RWPE1 (cell line): ENCODE data around the gene CREB3.

Source experiments
- CTCF ChIA-PET: fragments of 350-600 bp; sonication (Branson Sonifier 250); formaldehyde crosslinking; extraction: SDS; loops from one replicate; lab custom pipeline; 2021; lab: Yijun Ruan, JAX
- POLR2A ChIA-PET: fragments of 400-600 bp; formaldehyde crosslinking; extraction: SDS; loops from one replicate; lab custom pipeline; 2020; ENCODE audit warnings: antibody characterized with exemption; ENCODE audit not compliant: low non-redundant PET; lab: Yijun Ruan, JAX
- DNase-seq: peaks from one replicate; pipeline ENCODE4 v3.0.0; 2012; ENCODE audit warnings: low spot score
- H3K27ac ChIP-seq: fragments of 450-650 bp; 2 replicates; pipeline ENCODE4 v1.5.1; 2017
- CTCF ChIP-seq: fragments of 450-650 bp; conservative IDR thresholded peaks from 2 replicates; pipeline ENCODE4 v1.5.1; 2017; ENCODE audit warnings: low read depth, mild to moderate bottlenecking

Gene CREB3

GRCh38 chr9:35698231-35698630 lies 34.2 kb upstream of the CREB3 start:
- POLR2A ChIA-PET: no interaction called here
- peak overlapping the region; percentile 45 for H3K27ac ChIP-seq
- no peak for DNase-seq
- CTCF ChIA-PET: interaction anchor here (0.6 to 2.4 kb wide), 5 partner anchors 30 to 1064 kb away, joined by 3 to 10 read pairs (median 4); partner anchors contain the start of genes CCDC107 and RMRP
- no peak for TF ChIP-seq CTCF

- POLR2A ChIA-PET: no interaction called here
- CTCF ChIA-PET: no interaction called here
- no peak for DNase-seq
- peak overlapping the region; percentile 11; the same call in 1 of the 2 replicates for H3K27ac ChIP-seq
- TF ChIP-seq CTCF: no peak
These were observed 32.4 kb upstream of the CREB3 start for GRCh38 chr9:35700031-35700430.

GRCh38 chr9:35700942-35701341 lies 31.5 kb upstream of the CREB3 start:
- CTCF ChIA-PET: interaction anchor here (0.6 kb wide), 1 partner anchor 181 kb away, joined by 3 read pairs; no protein-coding TSS in a partner anchor
- POLR2A ChIA-PET: no interaction called here
- DNase-seq: no peak
- no peak overlapping the region for H3K27ac ChIP-seq
- TF ChIP-seq CTCF: no peak

- CTCF ChIA-PET: no interaction called here
- no peak overlapping the region for H3K27ac ChIP-seq
- no peak for TF ChIP-seq CTCF
- POLR2A ChIA-PET: no interaction called here
- DNase-seq: no peak
These were observed 29.8 kb upstream of the CREB3 start for GRCh38 chr9:35702696-35703095.

GRCh38 chr9:35703906-35704672 lies 28.4 kb upstream of the CREB3 start:
- no peak overlapping the region for H3K27ac ChIP-seq
- CTCF ChIA-PET: interaction anchor here (0.7 to 0.9 kb wide), 2 partner anchors 92 to 364 kb away, joined by 3 to 4 read pairs; no protein-coding TSS in a partner anchor
- DNase-seq: no peak
- POLR2A ChIA-PET: no interaction called here
- TF ChIP-seq CTCF: no peak

- TF ChIP-seq CTCF: no peak
- ChIA-PET POLR2A (no interaction called here), CTCF (interaction anchor here (0.6 kb wide), 1 partner anchor 68 kb away, joined by 3 read pairs; no protein-coding TSS in a partner anchor)
- no peak overlapping the region for H3K27ac ChIP-seq
- no peak for DNase-seq
These were observed 27.1 kb upstream of the CREB3 start for GRCh38 chr9:35705372-35705771.
